ENCODE data around the gene RPS21. TPM values are rescaled to one million over a fixed set of nuclear protein-coding genes. Genes with fewer than 3 reads are reported as not detected.
"Not testable (repeated sequence)": the region's sequence is repeated elsewhere in the genome, so short reads cannot be mapped to it uniquely, and the experiment has no call there.

The RPS21 gene
- total RNA-seq, 1 experiment from 2014 or later = 2,488 TPM

GRCh38 chr20:62426059-62426348 is 39.1 kb downstream of the RPS21 start:
- H4K20me1 ChIP-seq (ENCODE audit: insufficient read depth); BruUV-seq (replicated peaks); POLR2A ChIA-PET; H3K27ac ChIP-seq (ENCODE audit: low read depth, low read length); H3K4me3 ChIP-seq (replicated peaks in 1 of 2; ENCODE audit: low read depth in 1 of 2, low read length in 2 of 2); H3K9me3 ChIP-seq (ENCODE audit: control insufficient read depth in 1 of 2, insufficient read depth in 1 of 2, low read depth in 1 of 2, low read length in 2 of 2); H3K79me2 ChIP-seq (ENCODE audit: insufficient read depth, low read length); intact Hi-C loops (cut with micrococcal nuclease); DNase-seq (ENCODE audit: low read depth, low spot score); H3K27me3 ChIP-seq (ENCODE audit: insufficient read depth, low read length); H3K9ac ChIP-seq (ENCODE audit: low read length); H3K36me3 ChIP-seq (ENCODE audit: control insufficient read depth in 1 of 2, insufficient read depth in 2 of 2, low read length in 2 of 2); H3K4me2 ChIP-seq (ENCODE audit: low read length); H2AFZ ChIP-seq (ENCODE audit: low read depth, low read length, poor library complexity, severe bottlenecking); H3K9me2 ChIP-seq (ENCODE audit: insufficient read depth); RAD21 ChIA-PET (ENCODE audit: low non-redundant PET in 1 of 2, low total read pairs in 2 of 2, uncharacterized antibody in 2 of 2, unreplicated experiment in 2 of 2); ATAC-seq: not testable (repeated sequence)
- CTCF ChIA-PET = interaction anchor here (2.3 kb wide), 1 partner anchor 16 kb away, joined by 7 read pairs; no protein-coding TSS in a partner anchor
- peaks cover 29 to 39% of the 10 kb centered on the region in 2 experiments for H3K4me1 ChIP-seq (ENCODE audit: control insufficient read depth in 1 of 2, insufficient read depth in 2 of 2, low read length in 2 of 2)

GRCh38 chr20:62426699-62427131 is 39.8 kb downstream of the RPS21 start:
- H3K36me3 ChIP-seq (ENCODE audit: control insufficient read depth in 1 of 2, insufficient read depth in 2 of 2, low read length in 2 of 2) = no peaks in the 10 kb centered on the region
- POLR2A ChIA-PET = no interaction called here
- DNase-seq (ENCODE audit: low read depth, low spot score) (no peak), ATAC-seq (peak; percentile 20)
- H3K9ac ChIP-seq (ENCODE audit: low read length) = peak overlapping the region; percentile 35; the same call in 1 of the 2 replicates
- CTCF ChIA-PET = interaction anchor here (1.1 to 2.3 kb wide), 2 partner anchors 17 to 125 kb away, joined by 4 to 7 read pairs; no protein-coding TSS in a partner anchor
- peak overlapping the region in 1 of 2 experiments; percentile 40; a peak in 1 of 4 replicates for H3K4me3 ChIP-seq (replicated peaks in 1 of 2; ENCODE audit: low read depth in 1 of 2, low read length in 2 of 2)
- peaks cover 29 to 39% of the 10 kb centered on the region in 2 experiments for H3K4me1 ChIP-seq (ENCODE audit: control insufficient read depth in 1 of 2, insufficient read depth in 2 of 2, low read length in 2 of 2)
- no peaks in the 10 kb centered on the region for H3K9me2 ChIP-seq (ENCODE audit: insufficient read depth)
- no peaks in the 10 kb centered on the region for H3K9me3 ChIP-seq (ENCODE audit: control insufficient read depth in 1 of 2, insufficient read depth in 1 of 2, low read depth in 1 of 2, low read length in 2 of 2)
- H3K4me2 ChIP-seq (ENCODE audit: low read length) = peak overlapping the region; percentile 77
- RAD21 ChIA-PET (ENCODE audit: low non-redundant PET in 1 of 2, low total read pairs in 2 of 2, uncharacterized antibody in 2 of 2, unreplicated experiment in 2 of 2) = interaction anchor here (0.6 to 1.5 kb wide), 2 partner anchors 16 to 443 kb away, joined by 3 to 7 read pairs; no protein-coding TSS in a partner anchor
- no TSS peak for BruUV-seq (replicated peaks)
- no peaks in the 10 kb centered on the region for H3K79me2 ChIP-seq (ENCODE audit: insufficient read depth, low read length)
- H3K27ac ChIP-seq (ENCODE audit: low read depth, low read length) = peak overlapping the region; percentile 80
- H4K20me1 ChIP-seq (ENCODE audit: insufficient read depth) = no peaks in the 10 kb centered on the region
- intact Hi-C loops (cut with micrococcal nuclease) = no loop called here
- H3K27me3 ChIP-seq (ENCODE audit: insufficient read depth, low read length) = no peaks in the 10 kb centered on the region
- no peak overlapping the region for H2AFZ ChIP-seq (ENCODE audit: low read depth, low read length, poor library complexity, severe bottlenecking)
- TF ChIP-seq ZFX (IDR thresholded peaks at IDR 0.05) (0 out of 2 replicates have a peak, but pooled peaks have one; percentile 14), ATF3 (IDR thresholded peaks at IDR 0.05) (no peak)

Measured in HCT116 (cell line).